Adrenal gland (tissue), 5 donors: Measurements from ENCODE around the gene PIGQ.

Experiments used
- CTCF ChIP-seq, 6 experiments: fragments of 450-650 bp in 4 of 6; fragments of 200-600 bp in 2 of 6; sonication (generic) in 1 of 6; IDR thresholded peaks; 1 replicate in 5 of 6; 2 replicates in 1 of 6; pipeline versions ENCODE4 v1.5.1 to v1.8.0; 2016 to 2021; ENCODE audit warnings: antibody characterized with exemption in 6 of 6, mild to moderate bottlenecking in 2 of 6, moderate library complexity in 1 of 6
- POLR2A ChIP-seq, 2 donors: fragments of 450-650 bp; IDR thresholded peaks; one replicate each; pipeline ENCODE4 v1.6.1; 2017; ENCODE audit warnings: antibody characterized with exemption in 2 of 2, mild to moderate bottlenecking in 2 of 2, moderate library complexity in 1 of 2
- donor health status: DM: no; HTN: no; CAD: no.

- TF ChIP-seq CTCF (IDR thresholded peaks at IDR 0.05) (no peak), POLR2A (IDR thresholded peaks at IDR 0.05) (no peak)
These were observed 25.3 kb upstream of the PIGQ start for GRCh38 chr16:544517-544916.
